ENCODE data around the gene CFAP70.

Gene CFAP70

DNA sequence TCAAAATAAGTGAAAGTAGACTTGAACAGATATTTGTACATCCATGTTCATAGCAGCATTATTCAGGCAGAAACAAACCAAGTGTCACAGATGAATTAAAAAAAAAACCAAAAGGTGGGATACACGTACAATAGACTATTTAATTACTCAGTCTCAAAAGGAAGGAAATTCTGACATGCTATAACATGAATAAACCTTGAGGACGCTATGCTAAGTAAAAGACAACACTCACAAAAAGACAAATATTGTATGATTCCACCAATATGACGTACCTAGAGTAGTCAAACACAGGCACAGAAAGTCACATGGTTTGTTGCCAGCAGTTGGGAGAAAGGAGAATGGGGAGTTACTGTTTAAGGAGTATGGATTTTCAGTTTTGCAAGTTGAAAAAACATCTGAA, 18.0 kb upstream of the CFAP70 start:
- POLR2A ChIA-PET (ENCODE audit: low non-redundant PET), result no interaction called here
- CTCF ChIA-PET, result interaction anchor here (1.4 kb wide), 1 partner anchor 18 kb away, joined by 3 read pairs; the partner anchor contains the start of gene CFAP70
- TF ChIP-seq, protein P1, sequence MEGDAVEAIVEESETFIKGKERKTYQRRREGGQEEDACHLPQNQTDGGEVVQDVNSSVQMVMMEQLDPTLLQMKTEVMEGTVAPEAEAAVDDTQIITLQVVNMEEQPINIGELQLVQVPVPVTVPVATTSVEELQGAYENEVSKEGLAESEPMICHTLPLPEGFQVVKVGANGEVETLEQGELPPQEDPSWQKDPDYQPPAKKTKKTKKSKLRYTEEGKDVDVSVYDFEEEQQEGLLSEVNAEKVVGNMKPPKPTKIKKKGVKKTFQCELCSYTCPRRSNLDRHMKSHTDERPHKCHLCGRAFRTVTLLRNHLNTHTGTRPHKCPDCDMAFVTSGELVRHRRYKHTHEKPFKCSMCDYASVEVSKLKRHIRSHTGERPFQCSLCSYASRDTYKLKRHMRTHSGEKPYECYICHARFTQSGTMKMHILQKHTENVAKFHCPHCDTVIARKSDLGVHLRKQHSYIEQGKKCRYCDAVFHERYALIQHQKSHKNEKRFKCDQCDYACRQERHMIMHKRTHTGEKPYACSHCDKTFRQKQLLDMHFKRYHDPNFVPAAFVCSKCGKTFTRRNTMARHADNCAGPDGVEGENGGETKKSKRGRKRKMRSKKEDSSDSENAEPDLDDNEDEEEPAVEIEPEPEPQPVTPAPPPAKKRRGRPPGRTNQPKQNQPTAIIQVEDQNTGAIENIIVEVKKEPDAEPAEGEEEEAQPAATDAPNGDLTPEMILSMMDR (conservative IDR thresholded peaks at IDR 0.05; ENCODE audit: low read depth), result no peak
- DNase-seq (ENCODE audit: low spot score), result no peak
- no peak overlapping the region for H3K27ac ChIP-seq

DNA sequence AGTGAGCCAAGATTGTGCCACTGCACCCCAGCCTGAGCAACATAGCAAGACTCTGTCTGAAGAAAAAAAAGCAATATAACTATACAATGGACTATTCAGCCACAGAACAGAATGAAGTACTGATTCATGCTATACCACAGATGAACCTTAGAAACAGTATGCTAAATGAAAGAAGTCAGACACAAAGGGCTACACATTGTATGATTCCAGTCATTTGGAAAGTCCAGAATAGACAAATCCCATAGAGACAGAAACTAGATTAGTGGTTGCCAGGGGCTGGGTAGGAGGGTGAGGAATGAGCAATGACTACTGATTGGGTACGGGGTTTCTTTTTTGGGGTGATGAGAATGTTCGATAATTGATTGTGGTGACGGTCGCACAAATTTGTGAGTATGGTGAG, 9.6 kb upstream of the CFAP70 start:
- no peak overlapping the region for H3K27ac ChIP-seq
- ChIA-PET CTCF (no interaction called here), POLR2A (ENCODE audit: low non-redundant PET) (no interaction called here)
- TF ChIP-seq, protein P1 (conservative IDR thresholded peaks at IDR 0.05; ENCODE audit: low read depth), result no peak
- DNase-seq (ENCODE audit: low spot score), result no peak

DNA sequence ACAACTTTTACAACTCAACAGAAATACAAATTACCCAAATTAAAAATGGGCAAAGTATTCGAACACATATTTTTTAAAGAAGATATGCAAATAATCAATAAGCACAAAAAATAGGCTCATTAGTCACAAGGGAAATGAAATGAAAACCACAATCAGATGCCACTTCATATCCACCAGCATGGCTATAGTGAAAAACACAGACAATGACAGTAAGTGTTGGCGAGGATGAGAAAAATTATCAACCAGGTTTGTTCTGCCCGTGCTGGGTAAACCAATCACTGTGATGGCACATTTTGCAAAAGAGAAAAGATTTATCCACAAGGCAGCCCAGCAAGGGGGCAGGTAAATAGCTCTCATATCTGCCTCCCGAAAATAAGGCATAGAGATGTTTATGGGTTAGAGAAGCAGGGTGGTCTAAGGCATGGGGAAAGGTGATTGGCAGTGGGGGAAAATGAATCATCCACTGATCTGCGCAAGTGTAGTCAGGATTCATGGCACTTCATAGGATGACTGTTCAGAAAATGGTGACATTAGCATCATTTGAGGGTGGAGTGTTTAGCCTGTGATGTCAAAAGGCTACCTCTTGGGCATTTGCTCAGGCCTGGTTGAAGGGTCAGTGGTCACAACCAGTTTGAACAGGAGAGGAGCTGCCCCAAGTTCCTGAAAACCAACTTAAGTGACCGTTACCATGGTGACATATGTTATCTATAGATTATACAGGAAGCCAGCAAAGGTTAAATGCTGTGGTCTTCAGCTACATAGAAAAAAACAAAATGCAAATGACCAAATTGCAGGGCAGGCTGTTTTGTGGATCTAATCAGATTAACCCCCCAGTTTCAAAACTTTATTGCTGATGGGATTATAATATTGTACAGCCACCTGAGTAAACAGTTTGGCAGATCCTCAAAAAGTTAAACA, 8.0 kb upstream of the CFAP70 start:
- POLR2A ChIA-PET (ENCODE audit: low non-redundant PET), result interaction anchor here (0.6 kb wide), 1 partner anchor 11 kb away, joined by 3 read pairs; no protein-coding TSS in a partner anchor
- DNase-seq (ENCODE audit: low spot score), result no peak
- TF ChIP-seq, protein P1 (conservative IDR thresholded peaks at IDR 0.05; ENCODE audit: low read depth), result no peak
- CTCF ChIA-PET, result interaction anchor here (0.7 kb wide), 1 partner anchor 252 kb away, joined by 3 read pairs; no protein-coding TSS in a partner anchor
- no peak overlapping the region for H3K27ac ChIP-seq

DNA sequence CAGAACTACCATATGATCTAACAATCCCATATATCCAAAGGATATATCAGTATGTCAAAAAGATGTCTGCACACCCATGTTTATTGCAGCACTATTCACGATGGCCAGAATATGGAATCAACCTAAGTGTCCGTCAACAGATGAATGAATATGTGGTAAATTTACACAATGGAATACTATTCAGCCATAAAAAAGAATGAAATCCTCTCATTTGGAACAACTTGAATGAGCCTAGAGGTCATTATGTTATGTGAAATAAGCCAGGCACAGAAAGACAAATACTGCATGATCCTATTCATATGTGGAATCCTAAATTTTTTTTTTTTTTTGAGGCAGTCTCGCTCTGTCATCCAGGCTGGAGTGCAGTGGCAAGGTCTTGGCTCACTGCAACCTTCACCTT, 6.3 kb upstream of the CFAP70 start:
- CTCF ChIA-PET, result no interaction called here
- TF ChIP-seq, protein P1 (conservative IDR thresholded peaks at IDR 0.05; ENCODE audit: low read depth), result no peak
- no peak overlapping the region for H3K27ac ChIP-seq
- no peak for DNase-seq (ENCODE audit: low spot score)
- POLR2A ChIA-PET (ENCODE audit: low non-redundant PET), result no interaction called here

DNA sequence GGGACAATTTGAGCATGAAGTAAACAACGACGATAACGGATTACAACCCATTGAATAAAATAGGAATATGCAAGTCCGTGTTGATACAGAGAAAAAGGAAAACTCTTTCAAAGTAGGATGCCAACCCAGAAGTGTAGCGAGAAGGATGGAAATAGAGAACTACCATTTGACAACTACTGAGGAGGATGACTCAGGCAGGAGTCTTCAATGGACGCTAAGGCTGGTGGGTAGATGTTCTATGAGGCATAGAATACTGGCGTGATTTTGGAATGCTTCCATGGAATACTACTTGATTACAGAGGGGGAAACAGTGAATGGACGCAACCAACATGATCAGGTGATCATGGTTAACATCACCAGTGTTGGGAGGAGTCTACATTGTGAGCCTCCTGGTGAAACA, 828 bp upstream of the CFAP70 start:
- TF ChIP-seq, protein P1 (conservative IDR thresholded peaks at IDR 0.05; ENCODE audit: low read depth), result no peak
- POLR2A ChIA-PET (ENCODE audit: low non-redundant PET), result no interaction called here
- CTCF ChIA-PET, result interaction anchor here (0.6 to 1.2 kb wide), 2 partner anchors 17 to 103 kb away, joined by 3 to 4 read pairs; no protein-coding TSS in a partner anchor
- DNase-seq (ENCODE audit: low spot score), result no peak
- H3K27ac ChIP-seq, result no peak overlapping the region

DNA sequence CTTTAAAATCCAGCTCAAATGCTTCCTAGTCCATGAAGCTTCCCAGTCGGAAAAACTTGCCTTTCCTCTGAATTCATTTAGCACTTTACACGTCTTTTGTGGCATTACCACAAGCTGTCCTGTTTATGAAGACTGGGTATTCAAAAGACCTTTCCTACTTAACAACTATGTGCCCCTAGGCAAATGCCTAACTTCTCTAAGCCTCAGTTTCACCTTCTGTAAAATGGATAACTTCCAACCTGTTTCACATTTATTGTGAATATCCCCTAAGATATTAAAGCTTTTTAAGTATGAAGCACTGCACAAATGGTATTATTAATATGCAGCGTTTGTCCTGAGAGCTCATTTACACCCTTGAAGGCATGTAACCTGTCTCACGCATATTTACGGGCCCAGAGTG, 843 bp downstream of the CFAP70 start:
- ChIA-PET CTCF (interaction anchor here (0.5 to 0.6 kb wide), 2 partner anchors 62 to 117 kb away, joined by 3 read pairs; no protein-coding TSS in a partner anchor), POLR2A (ENCODE audit: low non-redundant PET) (no interaction called here)
- H3K27ac ChIP-seq, result no peak overlapping the region
- no peak for DNase-seq (ENCODE audit: low spot score)
- TF ChIP-seq, protein P1 (conservative IDR thresholded peaks at IDR 0.05; ENCODE audit: low read depth), result no peak

Data from RWPE1 (cell line).